GM19324 (cell line): ENCODE results near the gene POU6F2.

Source experiments
- ATAC-seq: cut with Tn5 transposase; IDR thresholded peaks from one replicate; pipeline ENCODE4 v1.9.1; 2021; ENCODE audit warnings: mild to moderate bottlenecking, moderate library complexity; ENCODE audit not compliant: unreplicated experiment, low FRiP score

The POU6F2 gene

GRCh38 chr7:39102234-39102633 is 124.5 kb downstream of the POU6F2 start:
- no peak for ATAC-seq

- no peak for ATAC-seq
These were observed 128.0 kb downstream of the POU6F2 start for GRCh38 chr7:39105720-39106119.

DNA sequence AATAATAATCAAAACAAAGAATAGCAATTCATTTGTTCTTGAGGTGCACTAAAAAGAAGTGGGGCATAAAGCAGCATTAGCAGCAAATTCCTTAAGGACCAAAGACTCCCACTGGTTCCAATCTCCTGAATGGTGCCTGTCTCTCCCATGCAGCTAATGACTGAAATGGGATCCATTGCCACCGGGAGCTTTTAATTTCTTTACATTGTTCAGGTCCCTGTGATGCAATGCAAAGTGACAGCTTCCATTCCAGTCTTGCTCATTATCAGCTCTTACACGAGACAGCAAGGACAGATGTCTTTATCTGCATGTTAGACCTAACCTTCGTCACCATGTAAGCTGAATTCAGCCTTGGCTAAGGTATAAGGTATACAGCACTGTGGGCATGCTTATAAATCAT is 148.1 kb downstream of the POU6F2 start:
- no peak for ATAC-seq

DNA sequence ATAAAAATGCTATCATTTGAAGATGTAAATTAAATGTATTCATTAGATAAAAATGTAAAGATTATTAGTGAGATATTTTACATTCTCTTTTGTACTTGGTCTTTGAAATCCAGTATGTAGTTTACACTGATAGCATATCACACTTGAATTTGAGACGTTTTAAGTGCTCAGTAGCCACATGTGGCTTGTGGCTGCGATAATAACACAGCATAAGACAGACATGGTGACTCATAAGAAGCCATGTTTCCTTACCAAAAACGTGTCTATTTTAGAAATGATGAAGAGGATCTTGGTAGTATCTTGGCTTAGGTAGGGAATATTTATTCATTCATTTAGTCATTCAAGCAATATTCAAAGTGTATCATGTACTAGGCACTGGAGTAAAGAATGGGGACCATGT is 149.3 kb downstream of the POU6F2 start:
- no peak for ATAC-seq

DNA sequence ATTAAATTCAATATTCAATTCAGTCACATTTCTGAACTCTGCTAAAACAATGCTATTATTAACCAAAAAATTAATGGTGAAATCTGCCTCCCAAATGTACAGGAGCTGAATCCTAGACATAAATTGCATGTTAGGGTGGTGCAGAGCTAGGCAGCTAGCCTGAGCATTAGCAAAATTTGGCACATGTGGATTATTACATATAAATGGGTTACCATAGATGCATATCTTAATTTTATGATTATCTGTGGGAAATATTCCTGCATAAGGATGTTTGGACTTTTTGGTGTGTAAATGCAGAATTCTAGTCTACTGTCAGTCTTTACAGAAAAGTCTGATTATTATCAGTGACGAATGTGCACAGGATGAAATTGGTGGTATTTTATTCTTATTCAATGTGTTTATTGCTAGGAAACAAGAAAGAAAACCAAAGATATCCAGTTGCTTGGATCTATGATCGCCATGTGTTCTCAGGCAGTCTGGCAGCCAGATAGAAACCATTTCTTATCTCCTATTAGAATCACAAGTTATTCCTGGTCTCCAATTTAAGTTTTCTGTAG is 150.7 kb downstream of the POU6F2 start:
- ATAC-seq = no peak

DNA sequence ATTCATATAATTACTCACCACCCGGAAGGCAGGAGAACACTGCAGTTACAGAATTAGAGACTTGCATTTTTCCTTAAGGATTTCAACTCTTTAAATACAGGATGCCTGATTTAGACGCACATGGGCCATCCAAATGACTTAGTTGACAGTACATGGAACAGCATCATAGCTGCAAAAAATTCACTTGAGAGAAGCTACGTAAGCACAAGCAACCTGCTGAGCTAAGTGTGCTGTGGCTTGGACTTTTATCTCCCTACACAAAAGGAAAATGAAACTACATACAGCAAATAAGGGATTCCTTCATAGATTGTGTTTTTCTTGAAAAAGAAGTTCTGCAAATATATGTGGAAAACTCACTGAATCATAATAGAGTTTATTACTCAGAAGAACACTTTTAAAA is 152.6 kb downstream of the POU6F2 start:
- no peak for ATAC-seq

- no peak for ATAC-seq
These were observed 153.3 kb downstream of the POU6F2 start for GRCh38 chr7:39130857-39131526.

GRCh38 chr7:39132306-39132705 is 154.6 kb downstream of the POU6F2 start:
- ATAC-seq = no peak

GRCh38 chr7:39133088-39133487 is 155.4 kb downstream of the POU6F2 start:
- ATAC-seq = no peak

GRCh38 chr7:39137480-39137879 is 159.8 kb downstream of the POU6F2 start:
- ATAC-seq = no peak

DNA sequence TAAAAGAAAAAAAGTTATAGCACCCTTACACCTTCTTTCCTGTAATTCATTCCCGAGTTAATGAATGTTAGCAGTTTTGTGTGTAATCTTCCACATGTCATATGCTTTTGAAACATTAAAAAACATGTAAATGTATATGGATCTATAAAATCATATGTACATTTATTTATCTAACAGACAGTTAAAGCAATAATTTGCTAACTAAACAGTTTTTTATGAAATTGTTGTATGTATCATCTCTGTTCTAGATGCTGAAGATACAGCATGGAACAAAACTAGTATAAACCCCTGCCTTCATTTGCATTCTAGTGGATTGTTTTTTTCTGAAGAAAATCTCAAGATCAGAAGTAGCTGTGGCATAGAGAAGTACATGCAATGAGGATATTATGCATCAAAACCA is 165.0 kb downstream of the POU6F2 start:
- ATAC-seq = no peak

- ATAC-seq = no peak
These were observed 166.7 kb downstream of the POU6F2 start for GRCh38 chr7:39144420-39144819.

DNA sequence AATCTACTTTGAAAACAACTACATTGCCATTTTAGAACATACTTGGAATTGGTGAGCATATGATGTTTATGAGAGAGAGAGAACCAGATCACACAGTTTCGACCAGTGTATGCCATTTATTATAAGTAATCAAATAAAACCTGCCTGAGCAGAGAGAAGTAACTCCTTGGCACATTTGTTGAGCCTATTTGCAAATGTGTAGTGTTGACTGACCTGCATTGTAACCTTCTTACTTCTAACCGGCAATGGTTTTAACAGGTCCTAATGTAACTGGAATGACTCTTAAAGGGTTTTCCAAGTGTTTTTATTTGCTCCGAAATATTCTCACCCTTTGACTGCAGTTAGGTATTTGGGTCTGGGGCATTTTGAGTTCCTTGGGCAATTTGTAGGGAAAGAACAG is 167.6 kb downstream of the POU6F2 start:
- no peak for ATAC-seq

GRCh38 chr7:39145935-39146334 is 168.2 kb downstream of the POU6F2 start:
- ATAC-seq = no peak

DNA sequence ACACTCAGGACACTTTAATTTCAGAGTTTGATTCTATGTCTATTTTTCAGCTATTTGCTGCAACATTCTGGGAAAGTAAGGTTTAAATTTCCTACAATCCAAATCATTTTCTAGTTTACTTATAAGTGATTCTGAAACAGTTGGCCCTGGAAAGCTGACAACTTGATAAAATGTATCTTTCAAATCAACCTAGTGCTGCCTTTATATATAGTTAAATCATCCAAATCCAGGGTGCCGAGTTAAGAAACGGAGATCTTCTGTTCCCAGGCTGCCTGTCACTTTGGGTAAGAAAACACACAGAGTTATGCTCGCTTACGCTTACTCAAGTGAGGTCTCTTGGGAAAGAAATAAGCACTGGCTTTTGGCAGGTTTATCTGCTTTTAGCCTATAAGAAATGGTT is 175.0 kb downstream of the POU6F2 start:
- no peak for ATAC-seq

DNA sequence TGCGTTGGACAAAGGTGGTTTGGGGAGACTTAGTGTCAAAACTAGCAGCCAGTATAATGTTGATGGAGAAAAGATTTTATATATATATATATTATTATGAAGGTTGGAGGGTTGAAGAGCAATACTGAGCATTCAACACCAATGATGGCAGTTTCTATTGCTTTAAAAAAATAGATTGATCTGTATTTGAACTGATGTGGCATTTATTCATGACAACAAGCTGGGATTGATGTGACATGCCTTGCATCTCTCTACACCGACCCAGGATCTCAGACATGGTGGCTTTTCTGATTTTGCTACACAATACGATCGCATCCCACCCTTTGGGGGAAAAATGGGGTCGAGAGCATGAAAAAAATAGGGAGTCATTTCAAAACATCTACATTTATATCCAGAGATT is 175.4 kb downstream of the POU6F2 start:
- no peak for ATAC-seq

- no peak for ATAC-seq
These were observed 175.9 kb downstream of the POU6F2 start for GRCh38 chr7:39153647-39154046.

DNA sequence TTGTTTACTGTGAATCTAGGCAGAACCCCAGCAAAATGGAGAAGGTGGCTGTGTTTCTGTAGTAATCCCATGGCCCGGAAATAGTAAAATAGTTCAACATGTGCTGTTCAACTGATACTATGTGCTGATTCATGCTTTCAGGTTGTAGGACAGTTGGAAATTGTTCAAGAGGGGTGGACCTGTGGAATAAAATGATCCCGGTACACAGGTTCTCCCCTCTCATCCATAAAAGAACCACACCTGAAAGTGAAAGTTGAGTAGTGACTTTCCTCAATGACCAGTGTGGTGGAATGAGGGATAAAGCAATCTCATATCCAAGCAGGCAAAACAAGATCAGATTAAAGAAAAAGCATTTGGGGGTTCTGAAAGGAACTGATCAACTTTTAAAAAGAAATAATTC is 177.1 kb downstream of the POU6F2 start:
- ATAC-seq = no peak

DNA sequence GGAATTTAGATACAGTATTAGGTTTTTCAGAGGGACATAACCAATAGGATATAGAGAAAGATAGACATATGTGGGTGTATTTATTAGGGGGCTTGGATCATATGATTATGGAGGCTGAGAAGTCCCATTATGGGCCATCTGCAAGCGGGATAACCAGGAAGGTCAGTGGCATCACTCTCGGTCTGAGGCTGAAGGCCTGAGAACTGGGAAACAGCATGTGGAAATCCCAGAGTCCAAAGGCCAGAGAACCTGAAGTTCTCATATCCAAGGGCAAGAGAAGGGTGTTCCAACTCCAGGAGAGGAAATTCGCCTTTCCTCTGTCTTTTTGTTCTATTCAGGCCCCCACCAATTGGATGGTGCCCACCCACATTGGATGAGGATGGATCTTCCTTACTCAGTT is 180.7 kb downstream of the POU6F2 start:
- no peak for ATAC-seq

DNA sequence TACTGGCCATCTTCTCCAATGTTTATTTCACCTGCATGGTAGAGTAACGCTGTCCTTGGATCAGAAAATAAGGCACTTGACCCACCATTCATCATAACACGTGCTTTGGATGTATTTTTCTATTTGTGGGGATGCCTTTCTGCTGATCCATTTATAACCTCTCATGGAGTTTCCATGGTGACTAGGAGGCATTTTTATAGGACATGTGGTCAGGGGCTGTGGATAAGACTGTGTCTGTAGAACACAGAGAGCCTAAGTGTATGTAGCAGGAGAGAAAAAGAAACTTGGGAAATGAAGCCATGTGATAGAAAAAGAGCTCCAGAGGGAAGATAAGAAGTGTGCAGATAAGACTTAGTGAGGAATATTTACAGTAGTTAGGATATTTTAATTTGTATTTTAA is 184.2 kb downstream of the POU6F2 start:
- ATAC-seq = no peak

DNA sequence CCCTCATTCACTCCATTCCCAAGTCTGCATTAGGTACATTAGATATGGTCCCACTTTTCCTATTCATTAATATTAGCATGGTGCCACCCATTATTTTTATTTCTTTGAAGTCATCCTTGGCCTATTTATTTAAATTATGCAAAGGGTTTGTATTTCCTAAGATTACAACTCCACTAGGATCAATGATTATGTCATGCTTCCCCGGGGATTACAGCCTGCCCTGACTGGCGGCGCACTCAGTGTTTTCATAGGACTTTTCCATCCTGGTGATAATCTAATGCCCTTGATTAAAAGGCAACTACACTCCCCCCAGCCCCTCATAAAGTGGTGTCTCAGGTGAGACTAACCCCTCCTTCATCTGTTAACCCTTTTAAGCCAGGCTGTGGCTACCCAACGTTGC is 187.2 kb downstream of the POU6F2 start:
- no peak for ATAC-seq

DNA sequence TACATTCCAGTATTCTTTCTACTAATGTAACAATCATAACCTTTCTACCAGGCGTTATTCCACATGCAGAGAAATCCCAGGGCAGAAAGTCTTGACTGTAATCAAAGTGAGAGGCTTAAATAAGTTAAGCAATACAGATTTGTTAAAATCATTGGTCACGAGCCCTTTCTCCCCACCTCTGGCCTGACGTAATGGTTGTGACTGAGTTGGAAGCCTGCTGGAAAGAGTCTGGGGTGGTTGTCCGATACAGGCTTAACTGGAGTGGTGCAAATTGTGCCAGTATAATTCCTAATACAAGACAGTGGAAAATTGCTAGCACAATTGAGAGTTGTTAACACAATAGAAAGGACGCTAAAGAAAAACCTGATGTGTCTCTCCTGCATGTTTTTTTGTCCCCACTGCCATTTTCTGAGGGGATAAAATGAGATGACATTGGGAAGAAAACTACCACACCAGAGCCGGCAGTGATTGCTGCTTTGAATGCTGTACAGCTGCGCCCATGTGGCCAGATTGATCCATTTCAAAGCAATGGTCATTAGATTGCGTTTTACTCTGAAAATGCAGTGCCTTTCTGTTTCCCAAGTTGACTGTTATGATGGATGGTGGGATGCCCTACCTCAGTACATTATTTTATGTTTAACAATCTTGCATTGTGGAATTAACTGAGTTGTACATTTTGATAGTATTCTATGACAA is 190.8 kb downstream of the POU6F2 start:
- ATAC-seq = no peak
